ENCODE data around the gene NCLN.
"Not testable (repeated sequence)": the region's sequence is repeated elsewhere in the genome, so short reads cannot be mapped to it uniquely, and the experiment has no call there.

Gene NCLN

GRCh38 chr19:3189702-3190469 lies 4.2 kb downstream of the NCLN start:
- no peak for DNase-seq (ENCODE audit: low read depth)
- H3K4me3 ChIP-seq (ENCODE audit: low read depth, low read length): no peak overlapping the region
- no peak for TF ChIP-seq CTCF (IDR thresholded peaks at IDR 0.05; ENCODE audit: insufficient read depth, low read depth, low read length, missing control alignments)

- no peak for TF ChIP-seq CTCF (IDR thresholded peaks at IDR 0.05; ENCODE audit: insufficient read depth, low read depth, low read length, missing control alignments)
- no peak for DNase-seq (ENCODE audit: low read depth)
These were observed 4.7 kb downstream of the NCLN start for GRCh38 chr19:3190470-3190770.

GRCh38 chr19:3190921-3191805 lies 5.4 kb downstream of the NCLN start:
- no peak overlapping the region for H3K4me3 ChIP-seq (ENCODE audit: low read depth, low read length)
- TF ChIP-seq CTCF (IDR thresholded peaks at IDR 0.05; ENCODE audit: insufficient read depth, low read depth, low read length, missing control alignments): no peak
- no peak for DNase-seq (ENCODE audit: low read depth)

More at GRCh38 chr19:3190470-3190770, 4.7 kb downstream of the NCLN start:
- no peak overlapping the region for H3K4me3 ChIP-seq (ENCODE audit: low read depth, low read length)

GRCh38 chr19:3191806-3192104 lies 6.0 kb downstream of the NCLN start:
- not testable (repeated sequence) for DNase-seq (ENCODE audit: low read depth)

GRCh38 chr19:3192228-3192635 lies 6.5 kb downstream of the NCLN start:
- no peak for TF ChIP-seq CTCF (IDR thresholded peaks at IDR 0.05; ENCODE audit: insufficient read depth, low read depth, low read length, missing control alignments)
- no peak overlapping the region for H3K4me3 ChIP-seq (ENCODE audit: low read depth, low read length)
- no peak for DNase-seq (ENCODE audit: low read depth)

More at GRCh38 chr19:3191806-3192104, 6.0 kb downstream of the NCLN start:
- H3K4me3 ChIP-seq (ENCODE audit: low read depth, low read length): not testable (repeated sequence)

- no peak overlapping the region for H3K4me3 ChIP-seq (ENCODE audit: low read depth, low read length)
- DNase-seq (ENCODE audit: low read depth): no peak
- TF ChIP-seq CTCF (IDR thresholded peaks at IDR 0.05; ENCODE audit: insufficient read depth, low read depth, low read length, missing control alignments): no peak
These were observed 7.0 kb downstream of the NCLN start for GRCh38 chr19:3192684-3193083.

GRCh38 chr19:3193256-3194105 lies 7.8 kb downstream of the NCLN start:
- DNase-seq (ENCODE audit: low read depth): no peak
- H3K4me3 ChIP-seq (ENCODE audit: low read depth, low read length): no peak overlapping the region
- no peak for TF ChIP-seq CTCF (IDR thresholded peaks at IDR 0.05; ENCODE audit: insufficient read depth, low read depth, low read length, missing control alignments)
